H1 (cell line): Measurements from ENCODE around the gene TMC3. TPM values are rescaled to one million over a fixed set of nuclear protein-coding genes. Genes with fewer than 3 reads are reported as not detected.
A peak's percentile ranks its signal among the peaks of the same experiment; 100 is the strongest.

Source experiments
- CTCF ChIA-PET: fragments of 300-600 bp; sonication (Branson Sonifier 250); formaldehyde crosslinking; loops from one replicate; lab custom pipeline; 2021; ENCODE audit not compliant: partially characterized antibody; lab: Charles Lee
- POLR2A ChIA-PET: fragments of 300-600 bp; sonication (Branson Sonifier 250); formaldehyde crosslinking; loops from one replicate; lab custom pipeline; 2021; ENCODE audit warnings: inconsistent platforms; ENCODE audit not compliant: partially characterized antibody; lab: Charles Lee
- DNase-seq, 2 experiments: peaks; one replicate each; pipeline versions ENCODE4 v3.0.0 to v3.0.0-alpha.2; 2010 to 2022; ENCODE audit warnings: low spot score in 2 of 2, low read depth in 1 of 2, mixed read lengths in 1 of 2
- FAIRE-seq: peaks from 2 replicates; lab custom pipeline; 2011; peaks lifted over from hg19 to GRCh38; lab: Jason Lieb, UNC
- H2AFZ ChIP-seq: 2 replicates; pipeline ENCODE4 v1.8.1; 2012; ENCODE audit warnings: low read length, inconsistent platforms
- H2AK5ac ChIP-seq: 2 replicates; pipeline ENCODE4 v1.6.1; 2013; ENCODE audit warnings: low read depth, low read length
- H2BK120ac ChIP-seq: replicated peaks from 2 replicates; pipeline ENCODE3; 2013; ENCODE audit warnings: low read depth, low read length, inconsistent platforms
- H2BK12ac ChIP-seq: 2 replicates; pipeline ENCODE4 v1.6.1; 2013; ENCODE audit warnings: low read depth, low read length
- H2BK15ac ChIP-seq: 2 replicates; pipeline ENCODE4 v1.6.1; 2013; ENCODE audit warnings: low read length
- H2BK20ac ChIP-seq: 2 replicates; pipeline ENCODE4 v1.6.1; 2013; ENCODE audit warnings: low read length
- H2BK5ac ChIP-seq: 2 replicates; pipeline ENCODE4 v1.6.1; 2013; ENCODE audit warnings: low read depth, low read length
- H3K14ac ChIP-seq: 2 replicates; pipeline ENCODE4 v1.6.1; 2013; ENCODE audit warnings: inconsistent platforms; ENCODE audit not compliant: insufficient read length
- H3K18ac ChIP-seq: 2 replicates; pipeline ENCODE4 v1.6.1; 2013; ENCODE audit warnings: low read length; ENCODE audit errors: extremely low read depth
- H3K23ac ChIP-seq: 2 replicates; pipeline ENCODE4 v1.6.1; 2013; ENCODE audit warnings: inconsistent platforms; ENCODE audit not compliant: insufficient read length
- H3K23me2 ChIP-seq: 2 replicates; pipeline ENCODE4 v1.6.1; 2013; ENCODE audit warnings: low read depth, low read length
- H3K27ac ChIP-seq: 2 replicates; pipeline ENCODE4 v1.6.1; 2011; ENCODE audit warnings: low read depth, low read length, inconsistent platforms
- H3K27me3 ChIP-seq, 4 experiments: replicated peaks in 1 of 4; 1 replicate in 1 of 4; 2 replicates in 3 of 4; pipeline versions ENCODE4 v1.6.1 to v1.8.1; 2011 to 2013; ENCODE audit warnings: low read length in 3 of 4, mild to moderate bottlenecking in 3 of 4, inconsistent platforms in 2 of 4, mixed read lengths in 2 of 4, moderate library complexity in 1 of 4; ENCODE audit not compliant: control insufficient read depth in 3 of 4, insufficient read depth in 3 of 4; ENCODE audit errors: extremely low read depth in 1 of 4
- H3K36me3 ChIP-seq, 4 experiments: 2 replicates each; pipeline versions ENCODE4 v1.6.1 to v1.8.1; 2011 to 2013; ENCODE audit warnings: mild to moderate bottlenecking in 4 of 4, low read length in 3 of 4, moderate library complexity in 2 of 4, control low read depth in 1 of 4, inconsistent platforms in 1 of 4; ENCODE audit not compliant: insufficient read depth in 4 of 4, control insufficient read depth in 2 of 4
- H3K4ac ChIP-seq: replicated peaks from 2 replicates; pipeline ENCODE3; 2013; ENCODE audit warnings: low read length, low read depth, mixed read lengths, inconsistent platforms; ENCODE audit not compliant: insufficient read length
- H3K4me1 ChIP-seq, 4 experiments: replicated peaks in 1 of 4; 1 replicate in 1 of 4; 2 replicates in 3 of 4; pipeline versions ENCODE4 v1.6.1 to v1.8.1; 2011 to 2013; ENCODE audit warnings: low read length in 3 of 4, inconsistent platforms in 2 of 4, mixed read lengths in 1 of 4; ENCODE audit not compliant: insufficient read depth in 4 of 4, control insufficient read depth in 3 of 4
- H3K4me2 ChIP-seq, 2 experiments: 2 replicates each; pipeline versions ENCODE4 v1.6.1 to v1.8.1; 2011 to 2013; ENCODE audit warnings: low read depth in 2 of 2, low read length in 2 of 2, control low read depth in 1 of 2, inconsistent platforms in 1 of 2, mild to moderate bottlenecking in 1 of 2; ENCODE audit not compliant: insufficient read depth in 1 of 2
- H3K4me3 ChIP-seq, 4 experiments: fragments of 200-600, 300-600 bp in 1 of 4; sonication (generic), shearing (Covaris generic), sonication (Bioruptor Twin) in 1 of 4; 2 replicates each; pipeline versions ENCODE4 v1.5.1 to v1.8.1; 2011 to 2016; ENCODE audit warnings: low read length in 4 of 4, low read depth in 3 of 4, control low read depth in 2 of 4, inconsistent platforms in 2 of 4, mild to moderate bottlenecking in 2 of 4, mixed read lengths in 1 of 4, moderate library complexity in 1 of 4; ENCODE audit not compliant: insufficient read depth in 2 of 4; ENCODE audit errors: extremely low read depth in 1 of 4
- H3K56ac ChIP-seq: replicated peaks from 2 replicates; pipeline ENCODE3; 2013; ENCODE audit warnings: low read depth, mild to moderate bottlenecking, mixed read lengths, low read length, inconsistent platforms; ENCODE audit not compliant: insufficient read length
- H3K79me1 ChIP-seq: 2 replicates; pipeline ENCODE4 v1.6.1; 2013; ENCODE audit warnings: low read depth, low read length, control low read depth
- H3K79me2 ChIP-seq, 2 experiments: 2 replicates each; pipeline versions ENCODE4 v1.6.1 to v1.8.1; 2012 to 2013; ENCODE audit warnings: low read length in 2 of 2, mild to moderate bottlenecking in 2 of 2, inconsistent platforms in 1 of 2; ENCODE audit not compliant: insufficient read depth in 2 of 2, control insufficient read depth in 1 of 2
- H3K9ac ChIP-seq, 4 experiments: replicated peaks in 1 of 4; 1 replicate in 1 of 4; 2 replicates in 3 of 4; pipeline versions ENCODE4 v1.6.1 to v1.8.1; 2011 to 2013; ENCODE audit warnings: low read depth in 3 of 4, low read length in 3 of 4, control low read depth in 2 of 4, mild to moderate bottlenecking in 2 of 4, moderate library complexity in 2 of 4, inconsistent platforms in 1 of 4; ENCODE audit errors: extremely low read depth in 1 of 4
- H3K9me3 ChIP-seq, 2 experiments: 2 replicates each; pipeline versions ENCODE4 v1.6.1 to v1.8.1; 2012 to 2013; ENCODE audit warnings: mild to moderate bottlenecking in 2 of 2, moderate library complexity in 2 of 2, control low read depth in 1 of 2, inconsistent platforms in 1 of 2, low read depth in 1 of 2, low read length in 1 of 2, mixed read lengths in 1 of 2; ENCODE audit not compliant: insufficient read depth in 2 of 2
- H4K20me1 ChIP-seq, 2 experiments: replicated peaks in 1 of 2; 2 replicates each; pipeline versions ENCODE3 to v1.8.1; 2011 to 2013; ENCODE audit warnings: inconsistent platforms in 2 of 2, low read length in 2 of 2, mild to moderate bottlenecking in 1 of 2; ENCODE audit not compliant: insufficient read depth in 2 of 2, control insufficient read depth in 1 of 2
- H4K5ac ChIP-seq: 2 replicates; pipeline ENCODE4 v1.6.1; 2013; ENCODE audit warnings: low read length, low read depth, mixed read lengths, inconsistent platforms; ENCODE audit not compliant: insufficient read length
- H4K8ac ChIP-seq: 2 replicates; pipeline ENCODE4 v1.8.0; 2013; ENCODE audit warnings: mild to moderate bottlenecking, moderate library complexity, low read length, inconsistent platforms; ENCODE audit not compliant: insufficient read depth; ENCODE audit errors: extremely low read depth
- H4K91ac ChIP-seq: replicated peaks from 2 replicates; pipeline ENCODE3; 2013; ENCODE audit warnings: low read length, mixed read lengths, inconsistent platforms; ENCODE audit not compliant: insufficient read length
- POLR2AphosphoS5 ChIP-seq: IDR thresholded peaks from 2 replicates; pipeline ENCODE4 v1.6.1; 2011; ENCODE audit warnings: low read depth, low read length
- WGBS, 2 experiments: shearing (Covaris generic) in 1 of 2; methylation state at CpG; one replicate each; pipeline versions ENCODE4 v1.1.6 to v1.1.7; 2013 to 2015; ENCODE audit warnings: low lambda C conversion rate in 2 of 2, mixed read lengths in 2 of 2, inconsistent platforms in 1 of 2, low coverage in 1 of 2, missing lambda C conversion rate in 1 of 2; ENCODE audit not compliant: insufficient replicate concordance in 2 of 2, insufficient coverage in 1 of 2, insufficient read length in 1 of 2; ENCODE audit errors: extremely low coverage in 1 of 2, missing lambda C conversion rate in 1 of 2; 5-methylcytosine and 5-hydroxymethylcytosine counted together
- polyA plus RNA-seq, 7 experiments: library from polyadenylated mRNA; depleted of rRNA in 3 of 7; stranded (reverse) in 5 of 7; unstranded in 2 of 7; fragments of >200 nt in 5 of 7; fragments of 200-250 nt in 2 of 7; gene quantifications; 1 replicate in 5 of 7; 2 replicates in 1 of 7; 4 replicates in 1 of 7; pipeline versions ENCODE4 v1.2.1 to v1.2.3, GENCODE V29; 2011 to 2013; ENCODE audit warnings: missing spikeins in 2 of 7, mixed read lengths in 2 of 7
- total RNA-seq: library from RNA; stranded (reverse); fragmentation: NEBNext Ultra II Directional; extraction: Animal tissue kit (Norgen Biotek cat#: 25700); gene quantifications from 2 replicates; pipeline ENCODE4 v1.2.1, GENCODE V29; 2021
- TF ChIP-seq, protein P1 (sequence below): IDR thresholded peaks from 2 replicates; pipeline ENCODE4 v1.6.1; 2011; ENCODE audit warnings: low read depth, mild to moderate bottlenecking, low read length; ENCODE audit not compliant: insufficient read depth
- TF ChIP-seq, protein P2 (sequence below): IDR thresholded peaks from 2 replicates; pipeline ENCODE4 v1.6.1; 2012; ENCODE audit warnings: inconsistent platforms

The TMC3 gene
- total and polyA plus RNA-seq, 2 of the 8 experiments (the other 6 are each of a cell fraction or from before 2014, with no cell fraction given), result not detected

DNA sequence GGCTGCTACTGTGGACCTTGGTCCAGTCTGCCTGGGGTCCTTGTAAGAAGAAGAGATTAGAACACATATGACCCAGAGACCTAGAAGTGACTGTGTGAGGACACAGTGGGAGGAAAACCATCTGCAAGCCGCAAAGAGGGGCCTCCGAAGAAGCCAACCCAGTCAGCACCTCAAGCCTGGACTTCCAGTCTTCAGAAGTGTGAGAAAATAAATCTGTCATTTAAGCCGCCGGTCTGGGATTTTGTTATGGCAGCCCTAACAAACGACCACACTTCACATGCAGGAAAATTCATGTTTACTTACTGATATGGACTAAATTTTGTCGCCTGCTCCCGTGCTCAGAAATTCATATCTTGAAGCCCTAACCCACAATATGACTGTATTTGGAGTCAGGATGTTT is 44.4 kb upstream of the TMC3 start:
- DNase-seq, result no peak
- H3K9ac ChIP-seq, result no peak overlapping the region
- H2BK12ac ChIP-seq, result no peak overlapping the region; the same call in none of the 2 replicates
- POLR2A ChIA-PET, result no interaction called here
- H2BK20ac ChIP-seq, result no peak overlapping the region
- H3K4ac ChIP-seq, result no peak overlapping the region
- H4K8ac ChIP-seq, result no peak overlapping the region
- no peaks in the 10 kb centered on the region for H3K79me2 ChIP-seq
- H3K27ac ChIP-seq, result no peak overlapping the region
- H3K36me3 ChIP-seq, result no peaks in the 10 kb centered on the region
- 93% methylated on average over 7 of the region's 7 CpGs; no CpG with 5 or more reads in 1 of the 2 experiments for WGBS, 2 experiments
- no peak overlapping the region for H4K91ac ChIP-seq
- no peaks in the 10 kb centered on the region for H3K27me3 ChIP-seq
- H3K4me2 ChIP-seq, result peak overlapping the region in 1 of 2 experiments; percentile 58; a peak in 1 of 4 replicates
- H3K23ac ChIP-seq, result no peak overlapping the region
- H3K23me2 ChIP-seq, result no peaks in the 10 kb centered on the region
- no peaks in the 10 kb centered on the region for H3K79me1 ChIP-seq
- H2BK5ac ChIP-seq, result no peak overlapping the region
- H3K18ac ChIP-seq, result no peak overlapping the region
- no peak overlapping the region for H2BK15ac ChIP-seq
- no peak overlapping the region for H4K5ac ChIP-seq
- H4K20me1 ChIP-seq, result no peaks in the 10 kb centered on the region
- H2BK120ac ChIP-seq, result no peak overlapping the region
- CTCF ChIA-PET, result no interaction called here
- 0 out of 2 replicates have a peak overlapping the region, but pooled peaks have one; percentile 99 for H2AFZ ChIP-seq
- TF ChIP-seq, protein P1, sequence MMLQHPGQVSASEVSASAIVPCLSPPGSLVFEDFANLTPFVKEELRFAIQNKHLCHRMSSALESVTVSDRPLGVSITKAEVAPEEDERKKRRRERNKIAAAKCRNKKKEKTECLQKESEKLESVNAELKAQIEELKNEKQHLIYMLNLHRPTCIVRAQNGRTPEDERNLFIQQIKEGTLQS, result no peak
- TF ChIP-seq, protein P2, sequence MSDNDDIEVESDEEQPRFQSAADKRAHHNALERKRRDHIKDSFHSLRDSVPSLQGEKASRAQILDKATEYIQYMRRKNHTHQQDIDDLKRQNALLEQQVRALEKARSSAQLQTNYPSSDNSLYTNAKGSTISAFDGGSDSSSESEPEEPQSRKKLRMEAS, result no peak
- no peak for TF ChIP-seq POLR2AphosphoS5
- no peak overlapping the region for H2AK5ac ChIP-seq
- H3K56ac ChIP-seq, result no peak overlapping the region
- FAIRE-seq, result no peak
- peaks cover 0 to 12% (median 7%) of the 10 kb centered on the region in 4 experiments; a peak in 5 of 7 replicates for H3K4me1 ChIP-seq
- no peak overlapping the region for H3K14ac ChIP-seq
- no peaks in the 10 kb centered on the region; a peak in 1 of 4 replicates for H3K9me3 ChIP-seq
- H3K4me3 ChIP-seq, result no peak overlapping the region
